Head of caudate nucleus (tissue), 42 donors: ENCODE measurements around the gene DLG2.
"Not testable (repeated sequence)": the region's sequence is repeated elsewhere in the genome, so short reads cannot be mapped to it uniquely, and the experiment has no call there.

Experiments used
- DNase-seq, 42 donors: peaks; one replicate each; pipeline versions ENCODE4 v3.0.0 to v3.0.0-alpha.2; 2020 to 2021; ENCODE audit warnings: mixed read lengths in 7 of 42
- intact Hi-C: fragments of 100-400 bp; cut with DNase I; formaldehyde crosslinking; loops from one replicate; pipeline ENCODE4 v1.15.0; 2022

Gene DLG2

DNA sequence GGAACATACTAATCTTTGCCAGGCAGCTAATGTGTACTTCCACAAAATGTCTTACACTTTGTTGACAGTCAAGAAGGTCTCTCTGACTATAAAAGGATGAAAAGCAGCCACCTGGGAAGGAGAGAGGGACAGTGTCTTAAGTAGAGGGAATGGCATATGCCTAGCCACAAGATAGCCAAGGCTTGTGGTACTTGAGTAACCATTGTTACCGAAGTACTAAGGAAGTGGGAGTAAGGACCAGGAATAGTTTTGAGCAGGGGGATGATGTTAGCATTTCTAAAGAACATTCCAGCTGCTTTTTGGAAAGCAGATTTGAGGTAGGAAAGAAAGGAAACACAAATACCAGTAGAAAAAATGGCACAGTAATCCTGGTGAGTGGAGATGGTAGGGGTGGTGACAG is 24.0 kb upstream of the DLG2 start:
- DNase-seq = no peak
- intact Hi-C loops = no loop called here

DNA sequence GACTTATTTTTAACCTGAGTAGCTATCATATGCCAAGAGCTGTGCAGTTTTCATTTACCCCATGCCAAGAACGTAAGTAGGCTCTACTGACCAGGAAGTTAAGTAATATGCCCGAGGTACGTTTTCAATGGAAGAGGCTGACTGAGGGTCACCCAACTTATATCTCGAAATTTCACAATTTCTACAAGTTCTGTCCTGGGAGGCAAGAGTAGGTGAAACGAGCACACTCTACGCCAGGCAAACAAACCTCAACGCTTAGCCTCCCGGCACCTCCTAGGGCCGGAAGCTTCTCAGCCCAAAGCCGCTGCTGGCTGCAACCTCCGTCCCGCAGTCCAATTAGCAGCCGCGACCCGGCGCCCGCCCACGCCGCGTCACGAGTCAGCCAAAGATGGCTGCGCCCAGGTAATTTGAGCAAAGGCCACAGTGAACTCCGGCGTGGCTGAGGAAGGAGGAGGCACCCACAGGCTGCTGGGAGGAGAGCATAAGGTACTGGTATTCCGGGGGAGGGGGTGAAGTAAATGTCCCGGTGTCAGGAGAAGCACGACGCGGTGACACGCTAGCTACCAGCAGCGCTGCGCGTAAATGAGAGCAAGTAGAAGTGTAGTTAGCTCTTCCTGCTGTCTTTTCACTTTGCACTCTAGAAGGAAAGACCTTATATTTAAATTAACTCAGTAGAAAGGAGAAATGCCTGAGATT is 20.6 kb upstream of the DLG2 start, which contains the start of gene TMEM126A:
Gene TMEM126A, plus strand, starts transcription at position 364 of the 696 bp plus-strand sequence. CDS start 2,289 bp downstream, outside the sequence.
- peak; percentile 86 to 96 (median 93) for DNase-seq
- intact Hi-C loops = loop anchor here (2.0 kb wide), 2 partner anchors 15 to 19 kb away; partner anchors contain the start of gene TMEM126B

DNA sequence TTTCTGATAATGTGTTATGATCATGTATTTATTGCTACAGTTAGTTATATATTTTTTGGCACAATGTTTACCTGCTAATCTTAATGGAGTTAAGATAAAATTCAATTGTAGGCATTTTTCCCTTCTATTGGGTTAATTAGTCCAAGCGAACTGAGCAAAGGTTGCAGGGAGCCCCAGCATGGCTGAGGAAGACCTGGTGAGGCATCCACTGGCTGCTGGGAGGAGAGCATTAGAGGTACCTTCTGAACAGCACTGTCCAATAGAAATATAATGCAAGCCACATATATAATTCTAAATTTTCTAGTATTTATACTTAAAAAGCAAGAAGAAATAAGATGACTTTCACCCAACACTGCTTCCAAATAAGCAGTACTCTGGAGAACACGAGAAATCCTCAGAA is 19.9 kb upstream of the DLG2 start:
- intact Hi-C loops = loop anchor here (2.0 kb wide), 1 partner anchor 18 kb away; the partner anchor contains the start of gene TMEM126B
- peak in 1 of 42 donors; percentile 16 for DNase-seq

GRCh38 chr11:85643191-85643614 is 16.1 kb upstream of the DLG2 start:
- intact Hi-C loops = no loop called here
- DNase-seq = no peak

- intact Hi-C loops = no loop called here
- no peak for DNase-seq
These were observed 7.6 kb upstream of the DLG2 start for GRCh38 chr11:85634747-85635146.

- intact Hi-C loops = loop anchor here (2.0 kb wide), 2 partner anchors 18 to 36 kb away; partner anchors contain the start of genes CREBZF and TMEM126A
- DNase-seq = peak in 2 of 42 donors; percentile 7 to 24
These were observed 1.7 kb upstream of the DLG2 start for GRCh38 chr11:85628771-85629341.

DNA sequence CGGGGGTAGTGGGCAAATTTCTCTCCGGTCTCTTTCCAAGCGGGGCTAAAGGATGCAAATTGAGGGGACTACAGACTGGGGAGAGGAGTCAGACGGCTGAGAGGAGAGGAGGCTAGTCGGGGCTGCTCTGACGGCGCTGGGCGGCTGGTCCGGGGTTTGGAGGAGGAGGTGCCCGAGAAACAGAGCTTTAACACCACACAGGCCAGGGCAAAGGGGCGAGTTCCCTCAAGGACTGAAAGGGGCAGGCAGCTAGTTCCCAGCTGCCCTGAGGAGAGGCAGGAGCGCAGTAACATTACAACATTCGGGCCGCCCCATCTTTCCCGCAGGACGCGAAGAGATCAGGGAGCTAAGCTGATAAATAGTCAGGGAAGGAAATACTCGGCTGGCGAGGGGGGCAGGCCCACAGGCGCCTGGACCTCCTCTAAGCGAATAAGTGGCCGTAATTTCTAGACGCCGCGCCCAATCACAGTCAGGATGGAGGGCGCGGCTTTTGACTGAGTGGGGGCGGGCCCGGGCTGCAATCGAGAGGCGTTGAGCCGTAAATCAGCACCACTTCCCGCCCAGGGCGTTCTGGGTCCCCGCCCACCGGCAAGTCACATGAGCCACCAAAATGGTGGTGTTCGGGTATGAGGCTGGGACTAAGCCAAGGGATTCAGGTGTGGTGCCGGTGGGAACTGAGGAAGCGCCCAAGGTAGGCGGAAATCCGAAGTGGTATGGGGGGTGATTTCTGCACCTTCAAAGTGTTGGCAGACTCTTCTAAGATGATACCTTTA is 1.0 kb upstream of the DLG2 start, which contains the start of gene TMEM126B:
Gene TMEM126B, plus strand, starts transcription at position 596 of the 773 bp plus-strand sequence. Its CDS starts 15 bp downstream, at position 611.
- intact Hi-C loops = loop anchor here (2.0 kb wide), 2 partner anchors 19 to 37 kb away; partner anchors contain the start of genes CREBZF and TMEM126A

GRCh38 chr11:85626496-85626895 is 648 bp downstream of the DLG2 start:
- peak in 1 of 42 donors; percentile 20 for DNase-seq
- intact Hi-C loops = no loop called here

More for the DNA sequence above, 1.0 kb upstream of the DLG2 start, which contains the start of gene TMEM126B:
- DNase-seq = peak; percentile 97 to 99 (median 99)

DNA sequence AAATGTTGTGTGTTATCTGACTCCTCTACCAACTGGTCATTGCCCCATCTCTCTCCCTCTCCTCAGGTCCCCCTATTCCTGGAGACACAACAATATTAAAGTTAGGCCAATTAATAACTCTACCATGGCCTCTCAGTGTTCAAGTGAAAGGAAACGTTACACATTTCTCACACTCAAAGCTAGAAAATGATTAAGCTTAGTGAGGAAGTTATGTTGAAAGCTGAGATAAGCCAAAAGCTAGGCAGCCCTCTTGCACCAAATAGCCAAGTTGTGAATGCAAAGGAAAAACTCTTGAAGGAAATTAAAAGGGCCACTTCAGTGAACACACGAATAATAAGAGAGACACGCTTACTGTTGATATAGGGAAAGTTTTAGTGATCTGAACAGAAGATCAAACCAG is 6.9 kb downstream of the DLG2 start:
- no peak for DNase-seq
- intact Hi-C loops = no loop called here

- DNase-seq = no peak
- intact Hi-C loops = no loop called here
These were observed 7.6 kb downstream of the DLG2 start for GRCh38 chr11:85619499-85619898.

- DNase-seq, intact Hi-C loops: not testable (repeated sequence)
These were observed 15.5 kb downstream of the DLG2 start for GRCh38 chr11:85611643-85612042.

DNA sequence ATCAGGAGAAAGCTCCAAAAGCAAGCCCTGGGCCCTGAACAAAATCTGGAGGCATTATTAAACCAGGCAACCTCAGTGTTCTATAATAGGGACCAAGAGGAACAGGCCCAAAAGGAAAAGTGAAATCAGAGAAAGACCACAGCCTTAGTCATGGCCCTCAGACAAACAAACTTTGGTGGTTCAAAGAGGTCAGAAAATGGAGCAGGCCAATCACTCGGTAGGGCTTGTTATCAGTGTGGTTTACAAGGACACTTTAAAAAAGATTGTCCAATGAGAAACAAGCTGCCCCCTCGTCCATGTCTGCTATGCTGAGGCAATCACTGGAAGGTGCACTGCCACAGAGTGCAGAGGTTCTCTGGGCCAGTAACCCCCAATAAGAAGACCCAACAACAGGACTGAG is 17.9 kb downstream of the DLG2 start:
- DNase-seq, intact Hi-C loops: not testable (repeated sequence)

DNA sequence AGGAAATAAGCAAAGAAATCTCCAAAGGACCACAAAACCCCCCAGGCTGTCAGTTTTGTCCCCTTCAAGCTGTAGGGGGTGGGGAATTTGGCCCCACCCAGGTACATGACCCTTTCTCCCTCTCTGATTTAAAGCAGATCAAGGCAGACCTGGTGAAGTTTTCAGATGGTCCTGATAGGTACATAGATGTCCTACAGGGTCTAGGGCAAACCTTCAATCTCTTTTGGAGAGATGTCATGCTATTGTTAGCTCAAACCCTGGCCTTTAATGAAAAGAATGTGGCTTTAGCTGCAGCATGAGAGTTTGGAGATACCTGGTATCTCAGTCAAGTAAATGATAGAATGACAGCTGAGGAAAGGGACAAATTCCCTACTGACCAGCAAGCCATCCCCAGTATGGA is 18.5 kb downstream of the DLG2 start:
- DNase-seq, intact Hi-C loops: not testable (repeated sequence)

GRCh38 chr11:85606237-85606636 is 20.9 kb downstream of the DLG2 start:
- intact Hi-C loops, DNase-seq: not testable (repeated sequence)

- no peak for DNase-seq
- intact Hi-C loops = no loop called here
These were observed 23.9 kb downstream of the DLG2 start for GRCh38 chr11:85603220-85603619.

GRCh38 chr11:85602526-85603213 is 24.5 kb downstream of the DLG2 start:
- no peak for DNase-seq
- intact Hi-C loops = no loop called here

DNA sequence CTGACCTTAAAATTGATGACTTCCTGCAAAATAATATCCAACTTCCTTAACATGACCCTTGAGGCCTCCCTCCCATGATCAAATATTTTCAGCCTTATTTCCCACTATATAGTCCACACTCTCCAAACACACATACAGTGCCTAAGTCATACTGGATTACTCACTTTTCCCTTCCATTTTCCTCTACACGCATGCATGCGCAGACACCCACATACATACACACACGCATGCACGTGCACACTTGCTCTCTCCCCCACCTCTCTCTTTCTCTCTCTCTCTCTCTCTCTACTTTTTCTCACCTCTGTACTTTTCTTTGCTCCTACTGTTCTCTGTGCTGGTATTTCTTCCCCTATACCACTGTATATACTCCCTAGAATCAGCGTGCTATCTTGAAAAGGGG is 28.1 kb downstream of the DLG2 start:
- intact Hi-C loops = no loop called here
- DNase-seq = no peak

DNA sequence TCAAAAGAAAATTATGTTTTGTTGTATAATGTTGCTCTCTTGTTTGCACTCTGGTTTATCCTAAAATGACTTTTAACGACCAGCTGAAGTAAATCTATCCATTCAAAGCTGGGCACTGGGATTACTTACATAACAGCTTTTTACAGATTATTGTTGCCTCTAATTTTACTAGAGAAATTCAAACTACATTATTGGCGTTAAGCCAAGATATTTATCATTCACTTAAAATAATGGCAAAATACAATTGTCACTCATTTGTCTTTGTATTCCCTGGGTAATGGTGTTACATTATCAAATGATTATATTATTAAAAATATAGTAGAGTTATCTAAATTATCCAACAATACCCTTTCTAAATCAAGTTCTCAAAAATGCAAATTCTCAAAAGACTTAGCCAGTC is 30.3 kb downstream of the DLG2 start:
- intact Hi-C loops = no loop called here

More for the DNA sequence above, 30.3 kb downstream of the DLG2 start:
- DNase-seq = no peak
